ENCODE results near the gene MKX.

DNA sequence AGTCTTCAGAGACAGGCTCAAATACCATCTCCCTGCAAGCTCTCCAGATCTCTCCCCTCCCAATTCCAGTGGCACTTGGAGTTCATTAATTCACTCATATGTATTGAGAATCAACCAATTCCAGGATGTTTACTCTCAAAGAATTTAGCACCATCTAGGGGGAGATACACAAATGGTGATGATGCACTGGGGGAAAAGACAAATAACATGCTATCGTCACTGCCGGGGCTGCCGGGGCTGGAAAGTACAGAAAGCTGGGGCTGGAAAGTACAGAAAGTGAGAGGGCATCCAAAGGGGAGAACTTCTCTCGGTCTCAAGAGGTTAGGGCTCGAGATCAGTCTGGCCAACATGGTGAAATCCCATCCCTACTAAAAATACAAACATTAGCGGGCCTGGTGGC lies 118.7 kb downstream of the MKX start:
- no peak for TF ChIP-seq CTCF (IDR thresholded peaks at IDR 0.05)
- no peak for TF ChIP-seq POLR2A (IDR thresholded peaks at IDR 0.05)
